Activated naive CD8-positive, alpha-beta T cell treated with anti-CD3 and anti-CD28 coated beads for 36 hours (primary cell): Measurements from ENCODE around the gene STK32C. TPM values are rescaled to one million over a fixed set of nuclear protein-coding genes. Genes with fewer than 3 reads are reported as not detected.
"Not testable (repeated sequence)": the region's sequence is repeated elsewhere in the genome, so short reads cannot be mapped to it uniquely, and the experiment has no call there.

Source experiments
- DNase-seq: peaks from one replicate; pipeline ENCODE4 v3.0.0; 2021
- H3K27ac Mint-ChIP-seq: one replicate; pipeline ENCODE4 v1.8.0; 2022; ENCODE audit warnings: mild to moderate bottlenecking, moderate library complexity, mixed read lengths
- H3K27me3 Mint-ChIP-seq: one replicate; pipeline ENCODE4 v1.8.0; 2022; ENCODE audit warnings: mild to moderate bottlenecking, mixed read lengths
- H3K36me3 Mint-ChIP-seq: one replicate; pipeline ENCODE4 v1.8.0; 2021; ENCODE audit warnings: mild to moderate bottlenecking, mixed read lengths
- H3K4me1 Mint-ChIP-seq: one replicate; pipeline ENCODE4 v1.8.0; 2021; ENCODE audit warnings: mixed read lengths
- H3K4me3 Mint-ChIP-seq: one replicate; pipeline ENCODE4 v1.8.0; 2022; ENCODE audit warnings: mild to moderate bottlenecking, moderate library complexity, mixed read lengths
- H3K9me3 Mint-ChIP-seq: one replicate; pipeline ENCODE4 v1.8.0; 2022; ENCODE audit warnings: mixed read lengths
- total RNA-seq, 2 experiments: library from RNA; stranded (reverse); gene quantifications; one replicate each; pipeline ENCODE4 v1.2.3, GENCODE V29; 2021

Gene STK32C
- total RNA-seq, 2 experiments from 2014 or later: 15.3 to 16.2 TPM

GRCh38 chr10:132316133-132316532, 8.4 kb upstream of the STK32C start:
- H3K27ac Mint-ChIP-seq: no peak overlapping the region
- H3K36me3 Mint-ChIP-seq: no peaks in the 10 kb centered on the region
- H3K27me3 Mint-ChIP-seq: no peaks in the 10 kb centered on the region
- H3K4me3 Mint-ChIP-seq: no peak overlapping the region
- H3K9me3 Mint-ChIP-seq: no peaks in the 10 kb centered on the region
- peaks cover 4% of the 10 kb centered on the region for H3K4me1 Mint-ChIP-seq
- DNase-seq: no peak

- H3K27me3 Mint-ChIP-seq, H3K9me3 Mint-ChIP-seq, DNase-seq, H3K4me1 Mint-ChIP-seq, H3K36me3 Mint-ChIP-seq, H3K27ac Mint-ChIP-seq, H3K4me3 Mint-ChIP-seq: not testable (repeated sequence)
These were observed 7.1 kb upstream of the STK32C start for GRCh38 chr10:132314881-132315280.

- no peaks in the 10 kb centered on the region for H3K9me3 Mint-ChIP-seq
- peaks cover 5% of the 10 kb centered on the region for H3K4me1 Mint-ChIP-seq
- no peak for DNase-seq
- no peaks in the 10 kb centered on the region for H3K36me3 Mint-ChIP-seq
- H3K27ac Mint-ChIP-seq: no peak overlapping the region
- no peak overlapping the region for H3K4me3 Mint-ChIP-seq
- H3K27me3 Mint-ChIP-seq: no peaks in the 10 kb centered on the region
These were observed 6.6 kb upstream of the STK32C start for GRCh38 chr10:132314336-132314735.

DNA sequence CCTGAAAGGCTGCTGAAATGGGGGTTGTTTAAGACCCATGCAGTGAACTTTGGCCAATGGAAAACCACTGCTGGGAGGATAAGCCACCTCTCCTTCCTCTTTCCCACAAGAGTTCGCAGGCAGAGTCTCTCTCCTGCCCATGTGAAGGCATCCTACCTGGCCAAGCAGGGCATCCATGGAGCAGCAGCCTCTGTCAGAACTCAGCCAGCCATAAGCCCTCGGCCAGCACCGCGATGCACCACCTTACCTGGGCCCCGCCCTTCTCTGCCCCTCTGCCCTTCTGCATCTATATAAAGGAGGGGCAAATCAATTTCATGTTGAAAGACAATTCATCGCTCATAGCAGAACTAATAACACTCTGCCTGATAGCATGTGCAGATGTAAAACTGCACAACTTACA, 6.1 kb upstream of the STK32C start:
- Mint-ChIP-seq H3K27ac (no peak overlapping the region), H3K9me3 (no peaks in the 10 kb centered on the region), H3K36me3 (no peaks in the 10 kb centered on the region), H3K4me1 (peaks cover 5% of the 10 kb centered on the region), H3K4me3 (no peak overlapping the region), H3K27me3 (no peaks in the 10 kb centered on the region)
- no peak for DNase-seq

DNA sequence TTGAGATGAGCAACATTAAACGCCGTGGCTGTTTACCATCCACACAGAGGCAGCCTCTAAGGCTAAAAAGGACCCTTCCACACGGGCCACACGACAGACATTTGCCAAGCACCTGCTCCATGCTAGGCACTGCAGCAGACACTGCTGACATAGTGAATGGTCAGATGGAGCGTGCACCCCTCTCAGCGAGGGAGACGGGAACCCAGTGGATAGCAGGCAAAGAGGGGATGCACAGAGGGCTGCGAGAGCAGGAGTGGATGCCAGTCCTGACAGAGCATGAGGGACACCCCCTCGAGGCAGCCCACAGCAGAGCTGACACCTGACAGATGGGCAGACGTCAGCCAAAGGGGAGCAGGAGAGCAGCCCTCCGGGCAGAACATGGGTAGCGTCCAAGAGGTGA, 5.6 kb upstream of the STK32C start:
- Mint-ChIP-seq H3K4me1 (peaks cover 5% of the 10 kb centered on the region), H3K27me3 (no peaks in the 10 kb centered on the region), H3K27ac (no peak overlapping the region), H3K4me3 (no peak overlapping the region), H3K9me3 (no peaks in the 10 kb centered on the region), H3K36me3 (no peaks in the 10 kb centered on the region)
- DNase-seq: no peak

DNA sequence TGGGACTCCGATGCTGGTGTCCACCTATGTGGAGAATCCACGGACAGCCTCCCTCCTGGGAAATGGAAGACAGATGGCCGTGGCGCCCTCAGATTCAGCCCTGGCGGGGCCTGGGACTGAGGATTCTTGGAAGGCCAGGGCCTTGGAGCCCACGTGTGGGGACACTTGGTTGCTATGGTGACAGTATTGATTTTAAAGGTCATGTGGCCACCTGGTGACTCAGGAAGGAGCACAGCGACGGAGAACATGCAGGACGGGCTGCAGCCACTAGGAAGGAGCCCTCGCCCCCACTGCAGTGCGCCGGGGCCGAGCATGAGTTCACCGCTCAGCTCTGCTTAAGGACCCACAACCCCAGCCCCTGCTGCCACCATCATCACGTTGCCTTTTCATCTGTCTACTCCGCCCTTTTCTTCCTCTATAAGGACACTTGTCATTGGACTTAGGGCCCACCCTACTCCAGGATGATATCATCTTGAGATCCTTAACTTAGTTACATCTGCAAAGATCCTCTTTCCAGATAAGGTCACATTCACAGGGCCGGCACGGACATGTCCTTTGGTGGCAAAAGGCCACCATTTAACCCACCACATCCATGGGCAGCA, 3.7 kb upstream of the STK32C start:
- H3K4me3 Mint-ChIP-seq: no peak overlapping the region
- DNase-seq: no peak
- H3K27me3 Mint-ChIP-seq: no peaks in the 10 kb centered on the region
- H3K9me3 Mint-ChIP-seq: no peaks in the 10 kb centered on the region
- H3K4me1 Mint-ChIP-seq: peaks cover 8% of the 10 kb centered on the region
- H3K36me3 Mint-ChIP-seq: no peaks in the 10 kb centered on the region
- no peak overlapping the region for H3K27ac Mint-ChIP-seq

GRCh38 chr10:132310701-132311337, 3.1 kb upstream of the STK32C start:
- Mint-ChIP-seq H3K27me3 (no peaks in the 10 kb centered on the region), H3K9me3 (no peaks in the 10 kb centered on the region), H3K4me3 (no peak overlapping the region), H3K4me1 (peaks cover 8% of the 10 kb centered on the region), H3K36me3 (no peaks in the 10 kb centered on the region), H3K27ac (no peak overlapping the region)
- no peak for DNase-seq

DNA sequence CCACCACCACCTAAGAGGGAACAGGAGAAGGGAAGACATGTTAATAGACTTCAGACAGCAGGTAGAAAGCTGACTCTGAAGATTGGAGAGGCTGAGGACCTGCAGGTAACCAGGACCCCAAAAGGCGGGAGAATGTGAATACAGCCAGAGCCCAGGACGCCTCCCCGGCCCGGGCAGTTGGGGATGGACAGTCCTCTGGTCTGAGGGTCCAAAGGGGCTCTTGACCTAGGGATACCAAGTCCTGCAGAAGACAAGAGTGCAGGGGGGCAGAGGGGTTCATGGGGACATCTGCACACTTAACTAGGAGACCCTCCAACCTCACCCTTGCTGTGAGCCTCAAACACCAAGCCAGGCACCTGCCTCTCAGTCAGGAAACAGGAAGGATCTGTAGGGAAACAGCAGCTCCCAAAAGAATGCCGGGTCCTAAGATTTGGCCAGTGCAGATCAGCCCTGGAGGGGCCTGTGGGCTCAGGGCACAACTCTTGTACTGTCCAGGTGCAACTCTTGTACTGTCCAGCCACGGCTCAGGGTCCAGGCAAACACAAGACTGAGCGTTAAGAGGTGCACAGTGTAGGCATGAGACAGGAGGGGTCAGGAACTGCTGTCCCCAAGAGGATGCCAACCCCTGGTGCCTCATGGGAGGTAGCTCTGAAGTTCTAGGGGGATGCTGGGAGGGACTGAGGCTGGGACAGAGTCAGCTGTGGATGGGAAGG, 2.3 kb upstream of the STK32C start:
- no peak for DNase-seq
- no peaks in the 10 kb centered on the region for H3K36me3 Mint-ChIP-seq
- no peak overlapping the region for H3K4me3 Mint-ChIP-seq
- peaks cover 8% of the 10 kb centered on the region for H3K4me1 Mint-ChIP-seq
- H3K9me3 Mint-ChIP-seq: no peaks in the 10 kb centered on the region
- H3K27ac Mint-ChIP-seq: no peak overlapping the region
- H3K27me3 Mint-ChIP-seq: no peaks in the 10 kb centered on the region

DNA sequence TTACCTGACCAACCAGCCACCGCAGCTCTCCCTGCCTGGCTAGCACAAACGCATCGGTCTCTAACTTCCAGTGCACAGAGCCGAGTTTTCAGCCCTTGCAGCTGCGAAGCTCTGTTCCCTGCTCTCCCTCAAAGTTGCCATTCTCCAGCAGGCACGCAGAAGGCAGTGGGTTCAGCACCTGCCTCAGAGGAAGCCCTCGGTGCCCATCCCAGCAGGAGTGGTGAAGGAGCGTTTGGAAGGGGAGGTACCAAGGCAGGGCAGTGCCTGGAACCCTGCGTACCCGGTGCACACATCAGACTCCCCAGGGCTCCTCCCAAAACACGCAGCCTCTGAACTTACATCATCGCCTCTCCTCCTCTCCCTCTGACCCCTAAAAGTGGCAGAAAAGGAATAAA, 1.7 kb upstream of the STK32C start:
- Mint-ChIP-seq H3K4me3 (no peak overlapping the region), H3K36me3 (no peaks in the 10 kb centered on the region)

GRCh38 chr10:132308587-132309470, 1.1 kb upstream of the STK32C start:
- H3K4me1 Mint-ChIP-seq: peaks cover 8% of the 10 kb centered on the region
- DNase-seq: no peak
- no peaks in the 10 kb centered on the region for H3K36me3 Mint-ChIP-seq
- H3K4me3 Mint-ChIP-seq: peak overlapping the region; percentile 58
- no peaks in the 10 kb centered on the region for H3K27me3 Mint-ChIP-seq
- no peak overlapping the region for H3K27ac Mint-ChIP-seq
- H3K9me3 Mint-ChIP-seq: no peaks in the 10 kb centered on the region

More for the DNA sequence above, 1.7 kb upstream of the STK32C start:
- H3K27ac Mint-ChIP-seq: no peak overlapping the region
- no peaks in the 10 kb centered on the region for H3K27me3 Mint-ChIP-seq
- peaks cover 8% of the 10 kb centered on the region for H3K4me1 Mint-ChIP-seq
- DNase-seq: no peak
- no peaks in the 10 kb centered on the region for H3K9me3 Mint-ChIP-seq

- H3K36me3 Mint-ChIP-seq: no peaks in the 10 kb centered on the region
- H3K27me3 Mint-ChIP-seq: no peaks in the 10 kb centered on the region
- H3K27ac Mint-ChIP-seq: peak overlapping the region; percentile 70
- DNase-seq: peak; percentile 41
- peaks cover 8% of the 10 kb centered on the region for H3K4me1 Mint-ChIP-seq
- peak overlapping the region; percentile 91 for H3K4me3 Mint-ChIP-seq
- H3K9me3 Mint-ChIP-seq: no peaks in the 10 kb centered on the region
These were observed 642 bp downstream of the STK32C start for GRCh38 chr10:132306864-132307751.

GRCh38 chr10:132306343-132306685, 1.4 kb downstream of the STK32C start:
- Mint-ChIP-seq H3K9me3 (no peaks in the 10 kb centered on the region), H3K4me3 (peak overlapping the region; percentile 91), H3K27ac (no peak overlapping the region), H3K4me1 (peaks cover 7% of the 10 kb centered on the region), H3K36me3 (no peaks in the 10 kb centered on the region), H3K27me3 (no peaks in the 10 kb centered on the region)
- no peak for DNase-seq

GRCh38 chr10:132305654-132306342, 2.0 kb downstream of the STK32C start:
- H3K4me1 Mint-ChIP-seq: peaks cover 3% of the 10 kb centered on the region
- DNase-seq: no peak
- H3K36me3 Mint-ChIP-seq: no peaks in the 10 kb centered on the region
- H3K27me3 Mint-ChIP-seq: no peaks in the 10 kb centered on the region
- no peaks in the 10 kb centered on the region for H3K9me3 Mint-ChIP-seq
- no peak overlapping the region for H3K27ac Mint-ChIP-seq
- H3K4me3 Mint-ChIP-seq: peak overlapping the region; percentile 91
